ENCODE results near the gene TSEN2.
"Not testable (repeated sequence)": the region's sequence is repeated elsewhere in the genome, so short reads cannot be mapped to it uniquely, and the experiment has no call there.

Gene TSEN2

DNA sequence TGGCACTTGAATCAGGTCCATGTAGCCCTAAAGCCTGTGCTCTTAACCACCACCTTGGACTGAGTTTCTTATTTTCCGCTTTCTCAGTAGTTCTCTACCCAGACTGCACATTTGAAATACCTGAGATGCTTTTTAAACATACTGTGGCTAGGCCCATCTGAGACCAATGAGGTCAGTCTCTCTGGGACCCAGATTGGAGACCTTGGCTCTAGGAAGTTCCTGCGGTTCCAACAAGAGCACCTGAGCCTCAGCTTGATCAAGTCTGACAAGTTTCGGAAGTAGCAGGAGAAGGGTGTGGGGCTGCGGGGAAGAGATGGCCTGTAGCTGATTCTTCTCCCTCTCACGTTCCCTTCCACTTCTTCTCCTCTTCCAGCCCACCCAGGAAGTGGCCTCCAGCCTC is 11.5 kb upstream of the TSEN2 start:
- DNase-seq = no peak

DNA sequence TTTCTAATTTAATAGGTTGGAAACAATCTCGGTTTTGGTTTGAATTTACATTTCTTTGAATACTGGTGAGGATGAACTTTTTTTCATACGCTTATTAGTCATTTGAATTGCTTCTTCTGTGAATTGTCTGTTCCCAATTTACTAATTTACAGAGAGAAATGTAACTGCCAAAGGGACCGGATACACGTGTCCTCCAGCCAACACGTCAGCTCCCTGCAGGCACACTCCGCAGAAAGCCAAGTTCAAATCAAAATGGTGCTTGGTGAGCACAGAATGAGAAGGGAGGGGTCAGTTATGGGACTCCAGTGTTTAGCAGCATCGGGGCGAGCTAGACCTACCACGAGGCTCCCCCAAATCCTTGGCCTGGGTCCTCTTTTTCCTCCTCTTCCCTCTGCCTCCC is 10.8 kb upstream of the TSEN2 start:
- DNase-seq = no peak

DNA sequence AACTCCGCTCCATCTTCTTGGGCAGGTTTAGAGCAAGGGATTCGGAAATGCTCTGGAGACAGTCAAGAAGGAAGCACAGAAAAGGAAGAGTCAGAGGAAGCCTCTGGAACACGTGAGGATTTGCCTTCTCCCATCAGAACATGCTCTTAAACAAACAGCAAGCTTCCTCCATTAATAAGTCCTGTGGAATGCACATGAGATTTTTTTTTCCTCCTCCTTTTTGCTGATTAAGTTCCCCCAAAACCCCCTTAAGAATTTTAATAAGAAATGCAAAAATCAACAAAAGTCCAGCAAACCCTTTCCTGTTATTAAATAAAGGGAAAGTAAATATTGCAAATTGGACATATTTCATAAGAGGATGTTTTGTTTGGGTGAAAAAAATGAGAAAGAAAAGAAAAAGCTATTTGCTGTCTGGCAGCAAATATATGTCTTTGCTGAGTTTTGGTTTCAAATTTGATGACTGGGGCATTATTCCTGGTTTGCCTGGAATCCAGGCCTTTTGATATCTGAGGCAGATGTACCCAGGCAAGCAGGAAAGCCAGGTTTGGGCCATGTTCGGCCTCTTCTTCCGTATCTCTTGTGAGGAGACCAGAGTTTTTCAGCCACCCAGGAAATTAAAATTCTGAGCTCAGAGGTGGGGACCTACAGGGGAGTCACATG is 7.9 kb upstream of the TSEN2 start:
- DNase-seq = peak; percentile 19 to 35

DNA sequence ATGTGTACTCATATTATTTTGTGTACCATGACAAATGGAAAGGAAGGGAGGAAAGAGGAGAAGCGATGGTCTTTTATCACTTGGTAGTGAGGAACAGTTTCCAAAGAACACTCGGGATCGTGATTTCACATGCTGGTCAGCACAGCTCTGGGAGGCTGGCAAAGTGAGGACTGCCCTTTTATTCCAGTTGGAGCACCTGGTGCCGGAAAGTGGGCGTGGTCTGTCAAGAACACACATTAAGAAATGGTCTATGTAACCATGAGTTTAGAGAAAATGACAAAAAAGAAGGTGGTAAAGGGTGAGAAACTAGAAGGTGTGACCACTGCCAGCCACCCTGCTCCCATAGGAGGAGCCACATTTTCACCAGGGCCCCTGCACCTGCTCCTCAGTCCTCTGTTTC is 7.0 kb upstream of the TSEN2 start:
- no peak for DNase-seq

DNA sequence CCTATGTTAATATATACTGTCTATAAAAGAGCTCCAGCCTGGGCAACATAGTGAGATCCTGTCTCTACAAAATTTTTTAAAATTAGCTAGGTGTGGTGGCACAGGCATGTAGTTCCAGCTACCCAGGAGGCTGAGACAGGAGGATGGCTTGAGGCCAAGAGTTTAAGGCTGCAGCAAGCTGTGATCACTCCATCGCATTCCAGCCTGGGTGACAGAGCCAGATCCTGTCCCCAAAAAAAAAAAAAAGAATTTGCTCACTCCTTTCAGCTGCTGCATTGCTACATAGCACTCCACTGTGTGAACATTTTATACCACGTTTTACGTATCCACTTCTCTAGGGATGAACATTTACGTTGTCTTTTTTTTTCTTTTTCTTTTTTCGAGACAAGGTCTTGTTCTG is 6.0 kb upstream of the TSEN2 start:
- no peak for DNase-seq

DNA sequence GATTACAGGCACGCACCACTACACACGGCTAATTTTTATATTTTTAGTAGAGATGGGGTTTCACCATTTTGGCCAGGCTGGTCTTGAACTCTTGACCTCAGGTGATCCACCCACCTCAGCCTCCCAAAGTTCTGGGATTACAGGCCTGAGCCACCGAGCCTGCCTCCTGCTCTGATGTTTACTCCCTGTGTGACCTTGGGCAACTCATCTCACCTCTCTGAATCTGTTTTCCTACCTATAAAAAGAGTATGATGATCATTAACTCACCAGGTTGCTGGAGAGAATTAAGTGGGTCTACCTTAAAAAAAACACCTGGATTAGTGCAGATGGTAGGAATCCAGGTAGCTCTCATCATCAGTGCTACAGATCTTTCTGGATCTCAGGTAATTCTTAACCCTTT is 5.1 kb upstream of the TSEN2 start:
- not testable (repeated sequence) for DNase-seq

DNA sequence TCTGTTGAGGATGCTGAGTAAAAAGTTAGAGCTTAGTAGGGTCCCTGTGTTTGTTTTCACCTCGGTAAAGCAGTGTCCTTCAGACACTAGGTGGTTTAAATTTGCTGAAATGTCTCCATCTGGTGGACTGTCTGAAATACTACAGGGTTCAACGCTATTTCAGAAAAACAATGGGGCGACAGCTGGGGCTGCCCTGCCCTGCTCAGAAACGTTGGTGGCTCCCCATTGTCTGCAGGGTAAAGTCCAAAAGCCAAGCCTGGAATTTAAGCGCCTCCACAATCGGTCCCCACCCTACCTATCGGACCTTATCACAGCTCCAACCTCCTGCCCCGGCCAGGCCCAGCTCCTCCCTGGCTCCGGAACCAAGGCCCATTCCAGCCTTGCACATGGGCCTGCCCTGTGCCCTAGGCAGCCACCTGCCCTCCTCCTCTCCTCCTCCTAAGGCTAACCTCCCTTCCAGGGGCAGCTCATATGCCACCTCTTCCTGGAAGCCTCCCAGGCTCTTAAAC is 4.3 kb upstream of the TSEN2 start:
- DNase-seq = peak; percentile 40 to 69

DNA sequence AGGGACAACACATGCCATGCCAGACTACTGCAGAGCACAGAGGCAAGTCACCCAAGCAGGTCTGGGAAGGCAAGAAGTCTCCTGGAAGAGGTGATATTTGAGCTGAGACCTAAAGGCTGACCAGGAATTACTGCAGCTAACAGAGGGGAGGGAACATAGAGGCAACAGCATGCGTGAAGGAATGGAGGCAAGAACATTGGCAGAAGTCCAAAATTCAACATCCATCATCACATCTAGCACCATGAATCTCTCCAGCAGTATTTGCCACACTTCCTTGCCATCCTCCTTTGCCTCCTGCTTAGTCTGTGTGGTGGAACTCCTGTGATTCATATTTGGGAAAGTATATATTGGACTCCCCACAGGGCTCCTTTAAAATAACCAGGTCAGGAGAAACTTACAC is 870 bp upstream of the TSEN2 start:
- no peak for DNase-seq

DNA sequence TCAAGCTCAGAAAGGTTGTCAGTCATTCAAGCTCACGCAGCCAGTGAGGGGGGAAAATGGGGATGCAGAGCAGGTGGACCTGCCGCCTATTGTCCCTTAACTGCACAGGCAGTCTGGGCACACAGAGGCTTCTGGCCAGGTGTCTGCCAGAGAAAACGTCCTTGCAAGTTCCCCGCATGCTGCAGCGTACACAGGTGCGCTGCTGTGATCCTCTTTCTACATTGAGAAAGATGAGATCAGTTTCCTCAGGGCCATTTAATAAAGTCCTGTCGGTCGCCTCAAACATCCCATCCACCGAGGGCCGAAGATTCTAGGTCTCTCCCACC is 445 bp upstream of the TSEN2 start:
- no peak for DNase-seq

DNA sequence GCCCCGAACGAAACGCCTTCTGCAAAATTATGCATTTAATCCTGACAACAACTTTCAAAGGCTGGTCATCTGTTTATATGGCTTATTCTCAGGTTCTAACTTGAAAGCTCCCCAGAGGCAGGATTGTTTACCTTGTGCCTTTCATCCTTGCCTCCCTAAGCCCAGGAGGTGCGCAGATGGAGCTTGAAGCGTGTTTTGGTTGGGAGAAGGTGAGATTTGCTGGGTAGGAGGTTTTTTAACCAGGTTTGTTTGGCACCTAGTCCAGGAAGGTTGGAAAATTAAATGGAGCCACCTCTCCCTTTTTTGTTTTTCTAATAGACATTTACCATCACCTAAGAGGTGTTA is 675 bp downstream of the TSEN2 start:
- no peak for DNase-seq

DNA sequence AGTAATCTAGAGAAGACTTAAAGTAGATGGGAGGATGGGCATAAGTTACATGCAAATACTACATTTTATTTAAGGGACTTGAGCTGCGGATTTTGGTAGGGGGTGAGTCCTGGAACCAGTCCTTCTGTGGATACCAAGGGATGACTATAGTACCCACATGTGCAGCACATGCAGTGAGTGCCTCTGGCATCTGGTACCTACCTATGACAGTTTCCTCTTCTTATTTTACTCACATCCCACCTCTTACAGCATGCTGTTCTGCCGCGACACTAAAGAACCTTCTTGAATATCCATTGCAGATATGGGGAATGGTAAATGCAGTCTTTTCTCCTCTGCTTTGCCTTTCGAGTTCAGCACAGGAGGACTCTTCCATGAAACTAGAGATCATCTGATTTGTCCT is 1.7 kb downstream of the TSEN2 start:
- no peak for DNase-seq

DNA sequence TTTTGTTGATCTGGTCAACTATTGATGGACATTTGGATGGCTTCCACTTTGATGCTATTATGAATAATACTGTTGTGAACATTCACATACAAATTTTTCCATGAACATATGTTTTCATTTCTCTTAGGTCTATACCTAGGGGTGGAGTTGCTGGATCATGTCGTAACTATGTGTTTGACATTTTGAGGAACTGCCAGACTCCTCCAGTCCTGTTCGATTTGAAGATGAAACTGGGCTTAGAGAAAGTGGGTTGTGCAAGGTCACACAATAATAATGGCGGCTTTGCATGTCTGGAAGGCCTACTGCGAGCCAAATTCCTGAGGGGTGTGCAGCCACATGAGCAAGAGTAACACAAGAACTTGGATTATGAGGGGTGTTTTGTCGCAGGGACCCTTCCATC is 2.6 kb downstream of the TSEN2 start:
- DNase-seq = peak; percentile 59 to 70

DNA sequence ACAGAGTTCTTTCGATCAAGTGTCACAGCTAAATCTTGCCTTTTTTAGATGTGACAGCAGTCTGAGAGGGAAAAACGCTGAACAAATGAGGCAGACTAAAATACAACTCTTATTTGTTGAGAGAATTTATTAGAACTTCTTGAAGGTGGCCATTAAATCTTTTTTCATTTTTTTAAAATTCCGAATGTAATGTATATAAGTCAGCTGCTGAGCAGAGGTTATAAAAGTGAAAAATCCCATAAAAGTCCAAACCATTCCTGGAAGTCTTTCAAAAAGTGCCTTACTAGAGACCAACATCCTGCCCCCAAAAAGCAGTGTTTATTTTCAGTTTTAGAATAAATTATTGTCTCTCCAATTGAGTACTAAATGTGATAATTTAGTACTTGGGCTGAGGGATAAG is 3.1 kb downstream of the TSEN2 start:
- DNase-seq = no peak

DNA sequence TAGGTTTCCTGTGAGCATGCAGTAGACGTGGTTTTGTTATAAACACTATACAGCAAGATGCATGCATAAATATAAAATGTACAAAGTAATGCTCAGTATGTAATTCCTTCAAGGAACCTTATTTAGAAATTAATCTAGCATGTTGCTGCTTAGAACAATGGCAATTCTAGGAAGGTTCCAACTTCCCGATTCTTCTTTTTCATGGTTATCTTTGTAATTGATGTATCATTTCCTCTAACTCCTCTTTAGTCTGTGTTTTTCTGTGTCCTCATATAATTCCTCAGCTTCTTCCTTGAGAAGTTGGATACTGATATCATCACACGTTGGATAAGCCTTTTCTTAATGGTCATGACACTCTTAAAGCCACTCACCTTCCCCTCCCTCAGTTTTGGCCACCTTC is 3.5 kb downstream of the TSEN2 start:
- DNase-seq = peak; percentile 7 to 27

DNA sequence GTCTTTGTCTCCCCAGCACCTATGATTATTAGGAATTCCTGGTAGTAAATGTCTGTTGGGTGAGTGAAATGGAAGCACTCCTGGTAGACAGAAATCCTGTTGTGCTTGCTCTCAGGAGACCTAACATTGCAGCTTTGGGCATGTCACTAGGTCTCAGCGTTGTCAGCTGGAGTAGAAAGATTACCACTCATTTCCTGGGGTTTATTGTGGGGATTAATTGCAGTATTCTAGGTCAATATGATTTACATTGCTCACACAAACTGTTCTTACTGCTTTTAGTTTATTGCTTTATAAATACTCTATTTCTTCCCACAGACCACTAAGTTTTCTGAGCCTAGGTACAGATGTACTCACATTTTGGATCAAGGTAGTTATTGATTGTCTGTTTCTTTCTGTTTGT is 5.1 kb downstream of the TSEN2 start:
- no peak for DNase-seq

DNA sequence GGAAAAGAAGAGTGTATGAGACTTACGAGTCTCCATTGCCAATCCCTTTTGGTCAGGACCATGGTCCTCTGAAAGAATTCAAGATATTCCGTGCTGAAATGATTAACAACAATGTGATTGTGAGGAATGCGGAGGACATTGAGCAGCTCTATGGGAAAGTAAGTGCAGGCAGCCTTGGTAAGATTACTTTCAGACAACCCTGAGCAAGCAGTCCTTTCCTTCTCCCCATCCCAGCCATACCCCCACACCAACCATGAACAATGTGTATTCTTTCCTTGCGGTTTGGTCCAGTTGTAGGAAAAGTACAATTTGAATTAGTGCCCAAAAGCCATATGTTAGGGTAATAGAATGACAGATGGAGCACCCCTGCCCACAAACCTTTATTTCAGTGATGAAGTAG is 5.6 kb downstream of the TSEN2 start:
- DNase-seq = no peak

DNA sequence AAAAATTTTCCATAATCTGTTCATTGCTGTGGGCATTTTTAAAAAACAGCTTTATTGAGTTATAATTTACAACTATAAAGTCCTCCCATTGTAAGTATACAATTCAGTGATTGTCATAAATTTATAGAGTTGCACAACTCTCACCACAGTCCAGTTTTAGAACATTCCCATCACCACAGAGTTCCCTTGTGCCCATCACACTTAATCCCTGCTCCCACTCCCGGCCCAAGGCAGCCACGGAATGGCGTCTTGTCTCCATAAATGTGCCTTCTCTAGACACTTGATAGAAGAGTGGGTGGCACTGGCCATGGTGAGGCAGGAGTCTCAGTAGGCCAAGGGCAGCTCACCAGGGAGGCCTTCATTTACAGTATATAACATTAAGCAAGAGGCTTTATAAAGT is 6.3 kb downstream of the TSEN2 start:
- DNase-seq = no peak

DNA sequence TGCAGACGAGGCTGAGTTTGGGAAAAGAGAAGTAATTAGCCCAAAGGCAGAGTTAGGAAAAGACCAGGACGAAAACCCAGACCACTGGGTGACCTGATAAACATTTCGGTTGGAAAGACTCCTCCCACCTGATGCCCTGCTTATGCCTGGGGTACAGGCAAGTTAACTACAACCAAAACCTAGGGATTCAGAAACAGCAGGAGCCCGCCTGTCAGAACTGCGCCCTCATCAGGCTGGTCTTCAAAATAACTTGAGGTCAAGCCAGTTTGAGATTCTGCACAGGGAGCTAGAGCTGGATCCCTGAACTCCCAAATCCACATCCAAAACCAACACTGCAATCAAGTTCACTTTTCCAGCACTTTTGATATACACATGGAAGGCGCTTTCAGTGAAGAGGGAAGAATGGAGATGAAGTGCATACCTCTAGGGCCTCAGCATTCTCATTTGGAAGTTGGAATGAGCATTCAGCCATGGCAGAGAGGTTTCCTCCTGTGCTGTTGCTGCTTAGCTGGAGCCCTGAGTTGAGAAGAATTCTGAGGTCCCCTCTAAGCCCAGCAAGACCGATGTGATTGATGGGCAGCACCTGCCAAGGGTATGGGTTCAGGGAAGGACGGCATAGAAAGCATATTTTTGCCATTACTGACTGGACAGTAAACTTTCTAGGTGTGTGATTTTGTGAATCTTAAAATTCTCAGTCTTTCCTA is 11.6 kb downstream of the TSEN2 start:
- no peak for DNase-seq

DNA sequence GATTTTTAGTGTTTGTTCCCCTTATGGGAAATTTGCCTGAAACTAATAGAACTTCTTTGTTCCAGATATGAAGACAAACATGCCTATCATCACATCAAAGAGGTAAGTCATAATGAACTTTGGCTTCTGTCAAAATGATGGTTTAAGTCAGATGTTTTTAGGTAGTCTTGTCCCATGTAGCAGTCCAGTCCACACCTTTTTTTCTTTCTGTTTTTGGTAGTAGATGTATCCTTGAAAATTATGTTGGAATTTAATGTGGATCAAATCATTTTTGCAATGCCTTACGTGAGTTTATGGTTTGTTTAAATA is 12.1 kb downstream of the TSEN2 start:
- DNase-seq = no peak

DNA sequence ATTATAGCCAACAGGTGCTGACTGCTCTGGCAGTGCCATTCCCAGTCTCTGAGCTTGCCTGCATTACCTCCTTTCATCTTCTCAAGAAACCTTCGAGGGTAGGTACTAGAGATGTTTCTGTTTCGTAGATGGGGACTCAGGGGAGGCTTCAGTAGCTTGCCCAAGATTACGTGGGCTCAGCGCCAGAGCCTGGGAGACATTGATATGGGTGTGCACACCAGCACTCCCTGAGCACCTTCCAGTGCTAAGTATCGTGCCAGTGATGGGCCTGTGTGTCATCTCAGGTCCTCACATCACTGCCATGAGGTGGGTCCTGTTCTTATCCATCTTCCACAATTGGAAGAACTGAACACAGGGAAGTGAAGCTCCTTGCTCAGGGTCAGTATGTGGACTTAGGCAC is 15.2 kb downstream of the TSEN2 start:
- DNase-seq = no peak

DNA sequence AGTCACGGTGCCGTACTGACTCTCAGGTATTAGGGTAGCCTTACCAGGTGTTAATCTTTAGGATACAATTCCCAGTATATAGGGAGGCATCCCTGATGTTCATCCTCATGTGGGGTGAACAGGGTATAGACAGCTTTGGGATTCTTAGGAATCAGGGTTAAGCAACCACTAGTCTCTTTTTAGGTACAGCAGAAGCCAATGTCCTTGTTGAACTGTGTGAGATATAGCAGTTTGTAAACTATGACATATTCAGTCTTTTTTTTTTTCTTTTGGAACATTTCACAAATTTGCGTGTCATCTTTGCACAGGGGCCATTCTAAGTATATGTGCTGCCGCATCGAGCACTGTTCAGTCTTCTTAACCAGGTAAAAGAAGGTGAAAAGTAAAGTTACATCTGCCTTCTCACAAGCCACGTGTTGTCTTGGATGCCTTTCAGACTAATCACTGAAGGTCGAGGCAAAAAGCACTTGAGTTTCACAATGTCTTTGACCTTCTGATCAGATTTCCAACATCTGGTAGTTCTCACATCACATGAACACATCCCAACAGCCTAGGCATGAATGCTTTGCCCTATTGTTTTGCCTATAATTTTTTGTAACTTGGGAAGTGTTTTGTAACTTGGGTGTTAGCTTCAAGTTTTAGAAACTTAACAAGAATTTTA is 17.2 kb downstream of the TSEN2 start:
- no peak for DNase-seq

DNA sequence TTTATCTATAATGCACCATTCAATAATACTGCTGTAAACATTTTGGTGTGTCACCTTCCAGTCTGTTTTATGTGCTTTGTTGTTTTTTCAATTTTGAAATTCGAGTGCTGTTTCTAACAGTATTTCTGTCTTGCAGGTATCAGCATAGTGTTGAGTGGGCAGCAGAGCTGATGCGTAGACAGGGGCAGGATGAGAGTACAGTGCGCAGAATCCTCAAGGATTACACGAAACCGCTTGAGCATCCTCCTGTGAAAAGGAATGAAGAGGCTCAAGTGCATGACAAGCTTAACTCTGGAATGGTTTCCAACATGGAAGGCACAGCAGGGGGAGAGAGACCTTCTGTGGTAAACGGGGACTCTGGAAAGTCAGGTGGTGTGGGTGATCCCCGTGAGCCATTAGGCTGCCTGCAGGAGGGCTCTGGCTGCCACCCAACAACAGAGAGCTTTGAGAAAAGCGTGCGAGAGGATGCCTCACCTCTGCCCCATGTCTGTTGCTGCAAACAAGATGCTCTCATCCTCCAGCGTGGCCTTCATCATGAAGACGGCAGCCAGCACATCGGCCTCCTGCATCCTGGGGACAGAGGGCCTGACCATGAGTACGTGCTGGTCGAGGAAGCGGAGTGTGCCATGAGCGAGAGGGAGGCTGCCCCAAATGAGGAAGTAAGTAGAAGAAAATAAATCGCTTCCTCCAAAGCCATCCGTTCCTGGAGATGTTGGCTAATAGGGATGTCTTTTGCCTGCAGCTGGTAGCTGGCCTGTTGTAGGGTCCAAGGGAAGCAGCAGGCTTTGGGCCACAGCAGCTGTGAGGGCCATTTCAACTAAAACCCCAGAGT is 19.1 kb downstream of the TSEN2 start:
- DNase-seq = peak; percentile 32 to 51

DNA sequence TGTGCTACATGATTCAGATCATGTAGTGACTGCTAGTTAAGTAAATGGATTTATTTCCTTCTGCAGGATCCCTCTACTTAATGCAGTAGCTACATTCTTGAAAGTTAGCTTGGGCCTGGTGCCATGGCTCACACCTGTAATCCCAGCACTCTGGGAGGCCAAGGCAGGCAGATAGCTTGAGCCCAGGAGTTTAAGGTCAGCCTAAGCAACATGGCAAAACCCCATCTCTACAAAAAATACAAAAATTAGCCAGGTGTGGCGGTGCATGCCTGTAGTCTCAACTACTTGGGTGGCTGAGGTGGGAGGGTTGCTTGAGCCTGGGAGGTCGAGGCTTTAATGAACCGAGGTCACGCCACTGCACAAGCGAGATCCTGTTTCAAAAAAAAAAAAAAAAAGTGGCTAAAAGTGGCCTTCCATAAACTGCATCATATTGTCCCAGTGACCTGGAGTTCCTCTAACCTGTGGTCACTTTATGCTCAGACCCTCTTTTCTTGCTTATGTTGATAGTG is 22.0 kb downstream of the TSEN2 start:
- no peak for DNase-seq

Data from inflammatory macrophage treated with lipopolysaccharide for 1 hour (primary cell).